ENCODE data around the gene CCDC73.

The CCDC73 gene

DNA sequence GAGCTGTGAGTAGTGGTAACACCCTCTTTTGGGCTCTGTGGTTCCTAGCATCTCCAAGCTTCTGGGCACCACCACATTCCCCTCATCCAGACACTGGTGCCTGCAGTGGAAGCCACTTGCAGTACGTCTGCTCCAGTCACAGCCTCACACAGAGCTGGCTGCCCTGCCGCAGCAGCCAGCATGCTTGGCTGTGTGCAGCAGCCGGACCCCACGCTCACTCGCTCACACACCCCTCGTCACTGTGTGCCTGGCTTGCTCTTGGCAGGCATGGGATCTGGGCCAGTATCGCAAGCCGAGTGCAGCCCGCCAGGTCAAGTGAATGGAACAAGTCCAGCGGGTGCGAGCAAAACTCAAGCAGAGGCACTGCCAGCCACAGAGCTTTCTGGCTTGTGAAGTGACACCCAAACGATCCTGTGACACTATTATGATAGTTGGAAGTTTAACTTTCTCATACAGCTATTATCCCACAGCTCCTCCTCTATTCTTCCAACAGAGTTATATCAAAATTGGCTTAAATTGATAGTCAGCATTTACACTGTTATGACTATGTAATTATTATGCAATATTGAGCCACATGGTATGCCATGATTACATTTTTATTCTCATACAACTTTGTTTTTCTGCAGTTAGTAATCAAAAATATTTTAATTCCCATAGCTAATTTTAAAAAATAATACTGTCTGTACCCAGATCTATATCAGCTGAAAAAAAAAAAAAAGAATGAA is 89.0 kb downstream of the CCDC73 start:
- TF ChIP-seq, protein P1, sequence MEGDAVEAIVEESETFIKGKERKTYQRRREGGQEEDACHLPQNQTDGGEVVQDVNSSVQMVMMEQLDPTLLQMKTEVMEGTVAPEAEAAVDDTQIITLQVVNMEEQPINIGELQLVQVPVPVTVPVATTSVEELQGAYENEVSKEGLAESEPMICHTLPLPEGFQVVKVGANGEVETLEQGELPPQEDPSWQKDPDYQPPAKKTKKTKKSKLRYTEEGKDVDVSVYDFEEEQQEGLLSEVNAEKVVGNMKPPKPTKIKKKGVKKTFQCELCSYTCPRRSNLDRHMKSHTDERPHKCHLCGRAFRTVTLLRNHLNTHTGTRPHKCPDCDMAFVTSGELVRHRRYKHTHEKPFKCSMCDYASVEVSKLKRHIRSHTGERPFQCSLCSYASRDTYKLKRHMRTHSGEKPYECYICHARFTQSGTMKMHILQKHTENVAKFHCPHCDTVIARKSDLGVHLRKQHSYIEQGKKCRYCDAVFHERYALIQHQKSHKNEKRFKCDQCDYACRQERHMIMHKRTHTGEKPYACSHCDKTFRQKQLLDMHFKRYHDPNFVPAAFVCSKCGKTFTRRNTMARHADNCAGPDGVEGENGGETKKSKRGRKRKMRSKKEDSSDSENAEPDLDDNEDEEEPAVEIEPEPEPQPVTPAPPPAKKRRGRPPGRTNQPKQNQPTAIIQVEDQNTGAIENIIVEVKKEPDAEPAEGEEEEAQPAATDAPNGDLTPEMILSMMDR (IDR thresholded peaks at IDR 0.05; ENCODE audit: borderline replicate concordance, insufficient read depth, low read depth, low read length): no peak

DNA sequence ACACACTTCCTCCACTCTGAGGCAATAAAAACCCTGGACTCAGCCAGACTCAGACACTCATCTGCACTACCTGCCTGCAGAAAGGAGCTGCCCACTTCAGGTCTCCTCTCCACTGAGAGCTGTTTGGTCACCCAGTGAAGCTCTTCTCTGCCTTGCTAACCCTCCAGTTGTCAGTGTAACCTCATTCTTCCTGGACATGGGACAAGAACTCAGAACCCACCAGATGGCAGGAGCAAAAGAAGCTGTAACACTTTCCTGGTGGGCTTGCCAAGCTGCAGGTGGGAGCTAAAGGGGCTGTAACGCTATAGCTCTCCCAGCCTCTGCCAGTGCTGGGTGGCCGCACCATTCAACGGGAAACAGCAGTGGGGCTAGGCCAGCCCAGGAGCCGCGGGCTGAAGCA is 89.7 kb downstream of the CCDC73 start:
- TF ChIP-seq, protein P1 (IDR thresholded peaks at IDR 0.05; ENCODE audit: borderline replicate concordance, insufficient read depth, low read depth, low read length): no peak
- H3K4me3 ChIP-seq (ENCODE audit: low read depth, low read length): no peak overlapping the region

More for the DNA sequence above, 89.0 kb downstream of the CCDC73 start:
- H3K4me3 ChIP-seq (ENCODE audit: low read depth, low read length): no peak overlapping the region

DNA sequence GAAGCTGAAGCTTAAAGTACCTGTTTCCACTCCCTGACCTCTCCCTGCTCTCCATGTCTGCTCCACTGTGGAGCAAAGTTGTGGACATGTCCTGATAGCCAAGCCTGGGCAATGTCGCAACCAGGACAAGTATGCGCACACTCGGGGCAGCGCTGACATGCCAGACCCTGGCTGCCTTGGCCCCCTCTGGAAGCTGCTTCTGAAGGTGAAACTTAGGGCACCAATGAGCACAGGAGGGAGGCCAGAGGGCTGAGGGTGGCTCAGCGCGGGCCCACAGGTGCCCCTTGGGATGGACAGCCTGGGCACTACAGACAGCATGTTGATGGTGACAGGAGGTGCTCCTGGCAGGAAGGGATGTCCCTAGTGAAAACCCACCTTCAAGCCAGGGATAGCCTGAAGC is 90.2 kb downstream of the CCDC73 start:
- no peak overlapping the region for H3K4me3 ChIP-seq (ENCODE audit: low read depth, low read length)
- TF ChIP-seq, protein P1 (IDR thresholded peaks at IDR 0.05; ENCODE audit: borderline replicate concordance, insufficient read depth, low read depth, low read length): no peak

DNA sequence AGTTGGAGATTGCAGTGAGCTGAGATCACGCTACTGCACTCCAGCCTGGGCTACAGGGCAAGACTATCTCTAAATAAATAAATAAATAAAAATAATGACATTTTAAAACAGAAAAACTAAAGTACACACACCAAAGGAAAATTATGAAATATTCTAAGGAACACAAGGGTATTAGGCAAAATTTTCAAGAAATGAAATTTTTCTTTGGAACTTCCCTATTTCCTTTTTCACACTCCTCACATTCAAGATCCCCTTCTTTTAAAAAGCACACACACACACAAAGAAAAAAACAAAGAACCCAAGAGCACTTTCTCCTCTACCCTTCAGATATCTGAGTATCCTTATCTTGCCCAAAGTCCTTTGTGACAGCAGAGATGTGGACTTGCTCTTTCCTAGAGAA is 92.8 kb downstream of the CCDC73 start:
- TF ChIP-seq, protein P1 (IDR thresholded peaks at IDR 0.05; ENCODE audit: borderline replicate concordance, insufficient read depth, low read depth, low read length): no peak
- H3K4me3 ChIP-seq (ENCODE audit: low read depth, low read length): no peak overlapping the region

DNA sequence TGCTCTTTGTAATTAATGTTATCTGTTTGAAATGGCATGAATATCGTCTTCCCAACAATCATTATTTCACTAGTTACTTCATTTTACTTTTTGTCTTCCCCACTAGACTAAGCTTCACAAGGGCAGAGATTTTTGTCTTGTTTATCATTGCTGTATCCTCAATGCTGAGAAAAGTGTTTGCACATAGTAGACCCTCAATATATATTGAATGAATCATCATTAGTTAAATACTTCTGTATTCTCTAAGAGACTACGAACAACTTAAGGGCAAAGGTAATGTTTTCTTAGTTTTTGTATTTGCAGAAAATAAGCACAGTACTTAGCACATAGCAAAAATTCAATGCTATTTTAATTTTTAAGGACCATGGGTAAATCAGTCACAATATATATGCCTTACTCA is 95.9 kb downstream of the CCDC73 start:
- TF ChIP-seq, protein P1 (IDR thresholded peaks at IDR 0.05; ENCODE audit: borderline replicate concordance, insufficient read depth, low read depth, low read length): no peak
- H3K4me3 ChIP-seq (ENCODE audit: low read depth, low read length): no peak overlapping the region

DNA sequence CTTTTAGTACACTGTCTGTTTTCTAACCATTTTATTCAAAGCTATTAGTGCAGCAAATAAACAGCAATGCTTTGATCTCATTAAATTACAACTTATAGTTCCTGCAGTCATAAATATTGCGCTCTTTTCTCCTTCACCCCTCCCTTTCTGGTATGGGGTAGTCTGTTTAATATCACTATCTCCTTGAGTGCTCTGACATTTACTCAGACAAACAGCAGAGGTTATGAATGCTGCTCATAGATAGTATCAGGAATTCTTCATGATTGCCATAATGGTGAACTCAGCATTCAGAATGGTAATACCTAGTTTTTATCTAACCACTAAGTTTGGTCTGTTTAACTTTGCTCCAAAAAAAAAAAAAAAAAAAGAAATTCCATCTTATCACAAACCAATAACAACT is 123.4 kb downstream of the CCDC73 start:
- no peak overlapping the region for H3K4me3 ChIP-seq (ENCODE audit: low read depth, low read length)
- TF ChIP-seq, protein P1 (IDR thresholded peaks at IDR 0.05; ENCODE audit: borderline replicate concordance, insufficient read depth, low read depth, low read length): no peak

DNA sequence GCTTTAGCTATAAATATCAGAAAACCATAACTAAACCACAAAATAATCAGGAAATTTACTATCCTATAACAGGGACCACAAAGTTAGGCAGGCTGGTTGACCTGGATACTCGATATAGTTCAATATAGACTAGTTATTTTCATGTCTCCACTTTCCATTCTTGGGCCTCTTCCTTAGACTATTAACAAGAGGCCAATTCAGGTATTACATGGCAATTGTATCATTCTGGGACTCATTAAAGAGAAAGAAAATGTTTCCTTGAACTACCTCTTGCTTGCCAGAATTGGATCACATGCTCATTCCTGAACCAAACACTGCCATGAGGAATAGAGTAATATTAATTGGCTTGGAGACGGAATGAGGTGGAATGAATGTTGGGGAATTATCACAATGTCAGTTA is 134.8 kb downstream of the CCDC73 start:
- TF ChIP-seq, protein P1 (IDR thresholded peaks at IDR 0.05; ENCODE audit: borderline replicate concordance, insufficient read depth, low read depth, low read length): peak; percentile 1; the same call in 1 of the 2 replicates
- H3K4me3 ChIP-seq (ENCODE audit: low read depth, low read length): no peak overlapping the region
